Testis (tissue), 2 donors: ENCODE measurements around the gene PTGES2.

Experiments used
- POLR2A ChIP-seq: fragments of 450-650 bp; IDR thresholded peaks from one replicate; pipeline ENCODE4 v1.6.1; 2017; ENCODE audit warnings: antibody characterized with exemption, mild to moderate bottlenecking, moderate library complexity
- TF ChIP-seq, protein P1 (sequence below), 3 experiments: fragments of 450-650 bp in 2 of 3; fragments of 200-600 bp in 1 of 3; sonication (generic) in 1 of 3; IDR thresholded peaks; one replicate each; pipeline ENCODE4 v1.5.1; 2016 to 2019; ENCODE audit warnings: antibody characterized with exemption in 3 of 3, mild to moderate bottlenecking in 2 of 3, moderate library complexity in 1 of 3

DNA sequence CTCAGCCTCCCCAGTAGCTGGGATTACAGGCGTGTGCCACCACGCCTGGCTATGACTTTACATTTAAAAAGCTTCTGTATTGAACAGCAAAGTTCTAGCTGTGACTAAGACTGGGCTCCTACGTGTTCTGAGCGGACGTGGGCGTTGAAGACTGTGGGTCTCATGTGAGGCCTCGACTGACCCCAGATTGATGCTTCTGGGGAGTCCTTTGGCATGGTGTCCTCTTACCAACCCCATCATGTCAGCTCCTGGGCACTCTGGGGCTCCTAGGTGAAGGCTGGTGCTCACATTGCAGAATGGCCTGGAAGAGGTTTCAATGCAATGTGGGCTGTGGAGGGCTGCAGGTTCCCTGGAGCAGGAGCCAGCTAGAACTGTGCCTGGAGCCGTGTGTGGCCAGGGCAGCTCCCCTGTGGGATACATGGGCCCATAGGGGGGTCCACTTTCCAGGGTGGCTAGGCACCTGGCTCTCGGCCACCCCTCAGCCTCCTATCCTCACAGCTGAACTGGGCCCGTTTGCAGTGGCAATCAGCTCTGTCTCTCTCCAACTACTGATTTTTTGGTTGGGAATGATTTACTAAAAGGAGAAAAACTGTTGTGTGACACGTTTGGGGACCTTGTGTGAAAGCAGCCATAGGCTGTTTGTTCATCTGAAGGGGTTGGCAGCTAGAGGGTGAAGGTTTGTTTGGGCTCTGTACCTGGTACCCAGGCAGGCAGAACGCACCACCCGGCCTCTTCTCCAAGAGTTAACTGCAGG lies 29.8 kb downstream of the PTGES2 start:
- TF ChIP-seq POLR2A: no peak
- TF ChIP-seq, protein P1, sequence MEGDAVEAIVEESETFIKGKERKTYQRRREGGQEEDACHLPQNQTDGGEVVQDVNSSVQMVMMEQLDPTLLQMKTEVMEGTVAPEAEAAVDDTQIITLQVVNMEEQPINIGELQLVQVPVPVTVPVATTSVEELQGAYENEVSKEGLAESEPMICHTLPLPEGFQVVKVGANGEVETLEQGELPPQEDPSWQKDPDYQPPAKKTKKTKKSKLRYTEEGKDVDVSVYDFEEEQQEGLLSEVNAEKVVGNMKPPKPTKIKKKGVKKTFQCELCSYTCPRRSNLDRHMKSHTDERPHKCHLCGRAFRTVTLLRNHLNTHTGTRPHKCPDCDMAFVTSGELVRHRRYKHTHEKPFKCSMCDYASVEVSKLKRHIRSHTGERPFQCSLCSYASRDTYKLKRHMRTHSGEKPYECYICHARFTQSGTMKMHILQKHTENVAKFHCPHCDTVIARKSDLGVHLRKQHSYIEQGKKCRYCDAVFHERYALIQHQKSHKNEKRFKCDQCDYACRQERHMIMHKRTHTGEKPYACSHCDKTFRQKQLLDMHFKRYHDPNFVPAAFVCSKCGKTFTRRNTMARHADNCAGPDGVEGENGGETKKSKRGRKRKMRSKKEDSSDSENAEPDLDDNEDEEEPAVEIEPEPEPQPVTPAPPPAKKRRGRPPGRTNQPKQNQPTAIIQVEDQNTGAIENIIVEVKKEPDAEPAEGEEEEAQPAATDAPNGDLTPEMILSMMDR (IDR thresholded peaks at IDR 0.05): no peak
